ENCODE measurements around the gene CA7. TPM values are rescaled to one million over a fixed set of nuclear protein-coding genes. Genes with fewer than 3 reads are reported as not detected.

The CA7 gene
- polyA plus RNA-seq (2013, experiment 1 of 2; ENCODE audit: insufficient read length), result not detected
- polyA plus RNA-seq (2013, experiment 2 of 2; ENCODE audit: insufficient read length), result not detected

DNA sequence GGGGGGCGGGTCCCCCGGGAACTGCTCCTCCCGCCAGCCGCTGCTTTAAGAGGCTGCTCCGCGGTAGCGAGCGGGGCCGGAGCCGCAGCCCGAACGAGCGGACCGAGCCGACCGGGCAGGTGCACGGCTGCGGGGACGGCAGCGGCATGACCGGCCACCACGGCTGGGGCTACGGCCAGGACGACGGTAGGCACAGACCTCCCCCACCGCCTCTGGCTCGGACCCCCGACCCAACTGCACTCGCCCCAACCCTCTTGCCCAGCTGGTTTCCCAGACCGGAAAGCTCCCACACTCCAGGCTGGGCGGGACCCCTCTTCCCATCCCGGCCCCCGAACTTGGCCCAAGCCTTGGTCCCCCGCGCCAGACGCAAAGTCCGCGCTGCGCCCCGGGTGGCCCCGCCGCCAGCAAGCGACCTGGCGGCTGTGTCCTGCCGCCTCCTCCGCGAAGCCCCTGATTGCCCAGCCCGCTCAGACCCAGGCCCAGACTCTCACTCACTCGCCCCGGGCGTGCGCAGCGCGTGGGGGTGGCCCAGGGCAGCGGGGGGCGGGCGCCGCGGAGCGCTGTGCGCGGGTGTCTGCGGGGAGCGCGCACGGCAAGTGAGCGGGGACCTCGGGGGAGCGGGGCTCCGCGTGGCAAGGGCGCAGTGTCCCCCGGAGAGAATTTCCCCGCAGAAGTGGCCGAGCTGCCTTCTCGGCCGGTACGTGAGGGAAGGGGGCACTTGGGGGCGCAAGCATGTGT, at the start of gene CA7:
TSS of gene CA7 (plus strand) at position 73 of the 738 bp plus-strand sequence. CDS start at position 147, 74 bp downstream.
- DNase-seq, result no peak

- DNase-seq, result peak; percentile 42
Observed at GRCh38 chr16:66798161-66798560, 46.1 kb upstream of the CA7 start.

DNA sequence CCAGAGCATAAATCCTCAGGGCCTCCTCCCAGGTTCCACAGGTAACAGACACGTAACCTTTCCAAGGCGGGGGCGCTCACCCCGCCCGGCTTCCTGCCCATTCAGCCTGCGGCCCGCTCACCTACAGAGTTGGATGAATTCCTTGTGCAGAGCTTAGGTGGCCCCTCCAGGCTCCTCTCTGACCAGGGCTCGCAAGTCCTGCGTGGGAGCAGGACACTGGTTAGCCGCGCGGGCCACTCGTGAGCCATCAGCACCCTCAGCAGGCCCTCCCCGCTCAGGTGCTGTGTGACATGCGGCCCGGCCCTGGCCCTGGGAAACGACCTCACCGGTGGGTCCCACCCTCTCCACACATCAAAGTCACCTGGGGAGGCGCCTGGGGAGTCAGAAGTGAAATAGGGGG, 43.4 kb upstream of the CA7 start:
- no peak for DNase-seq

DNA sequence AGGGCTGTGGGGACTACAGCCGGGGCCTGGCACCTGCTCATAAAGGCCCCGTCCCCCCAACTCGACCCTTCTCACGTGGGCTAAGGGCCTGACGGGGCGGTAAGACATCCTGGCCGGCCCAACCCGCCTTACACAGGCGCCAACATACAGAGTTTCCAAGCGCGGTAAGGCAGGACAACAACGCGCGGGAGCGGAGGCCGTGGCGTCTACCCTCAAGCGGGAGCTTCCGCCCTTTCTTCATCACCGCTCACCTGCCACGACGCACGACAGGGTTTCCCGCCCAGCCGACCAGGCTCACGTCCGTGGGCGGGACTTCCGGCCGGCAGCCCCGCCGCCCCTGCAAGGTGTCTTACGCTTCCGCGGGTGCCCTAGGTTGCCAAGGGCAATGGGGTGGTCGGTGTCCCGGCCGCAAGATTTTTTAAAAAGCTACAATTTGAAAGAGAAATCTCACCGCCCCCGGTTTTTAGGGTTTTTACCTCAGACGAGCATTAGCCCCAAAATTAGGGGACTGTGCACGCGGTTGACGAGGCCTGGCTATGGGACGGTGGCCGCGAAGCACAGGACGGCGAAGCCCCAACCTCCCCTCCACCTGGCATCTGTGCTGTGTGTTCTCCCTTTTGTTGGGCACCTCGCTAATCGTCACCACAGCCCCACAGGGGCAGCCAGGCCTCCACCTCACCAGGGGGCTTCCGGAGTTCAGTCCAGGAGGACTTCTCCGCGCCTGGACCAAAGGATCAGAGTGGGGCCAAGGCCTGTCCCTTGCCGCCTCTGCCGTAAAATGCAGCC, 42.7 kb upstream of the CA7 start, which contains the start of gene TERB1:
TSS of gene TERB1 (minus strand) at position 265 of the 786 bp plus-strand sequence. CDS start 4,786 bp downstream, outside the sequence.
- DNase-seq, result no peak

- no peak for DNase-seq
Observed at GRCh38 chr16:66802159-66802558, 42.1 kb upstream of the CA7 start.

DNA sequence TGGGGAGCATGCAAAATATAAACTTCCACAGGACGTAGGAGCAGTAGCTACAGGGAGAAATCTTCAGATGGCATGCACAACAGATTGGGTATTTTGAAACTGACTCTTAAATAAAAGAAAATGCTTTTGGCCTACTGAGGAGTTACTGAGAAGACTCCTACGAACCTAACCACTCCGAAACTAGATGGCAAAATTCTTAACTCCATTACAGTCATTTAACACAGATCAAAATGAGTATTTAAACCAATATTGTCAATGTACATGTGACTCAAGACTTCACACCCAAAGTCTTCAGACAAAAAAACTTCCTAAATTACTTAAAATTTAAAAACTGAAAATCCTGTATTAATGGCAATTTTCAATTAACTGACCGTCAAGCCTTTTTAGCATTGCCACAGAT, 34.4 kb upstream of the CA7 start:
- DNase-seq, result no peak

- DNase-seq, result no peak
Observed at GRCh38 chr16:66810391-66810790, 33.8 kb upstream of the CA7 start.

DNA sequence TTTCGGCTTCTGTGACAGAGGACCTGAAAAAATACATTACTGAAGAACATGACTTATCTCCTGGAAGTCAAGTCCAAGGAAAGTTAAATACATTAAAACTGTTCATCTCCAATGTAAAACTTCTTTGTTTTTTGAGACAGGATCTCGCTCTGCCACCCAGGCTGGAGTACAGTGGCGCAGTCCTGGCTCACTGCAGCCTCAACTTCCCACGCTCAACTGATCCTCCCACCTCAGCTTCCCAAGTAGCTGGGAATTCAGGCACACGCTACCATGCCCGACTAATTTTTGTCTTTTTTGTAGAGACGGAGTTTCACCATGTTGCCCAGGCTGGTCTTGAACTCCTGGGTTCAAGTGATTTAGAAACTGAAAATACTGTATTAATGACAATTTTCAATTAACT, 33.2 kb upstream of the CA7 start:
- DNase-seq, result no peak

DNA sequence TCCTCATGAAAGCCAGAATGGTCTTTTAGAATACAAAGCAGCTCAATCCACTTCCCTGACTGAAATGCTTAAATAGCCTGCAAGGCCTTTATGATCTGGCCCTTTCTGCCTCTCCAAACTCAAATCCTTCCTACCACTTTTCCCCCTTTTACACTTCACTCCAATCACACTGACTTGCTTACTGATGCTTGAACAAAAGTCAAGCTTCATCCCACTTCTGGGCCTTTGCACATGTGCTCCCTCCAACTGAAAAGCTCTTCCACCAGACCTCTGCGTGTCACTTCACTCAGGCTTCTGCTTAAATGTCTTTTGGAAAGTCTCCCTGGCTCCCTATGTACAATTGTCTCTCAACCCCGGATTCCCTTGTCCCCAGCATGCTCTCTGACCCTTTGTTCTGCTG, 29.5 kb upstream of the CA7 start:
- DNase-seq, result no peak

- no peak for DNase-seq
Observed at GRCh38 chr16:66824006-66824405, 20.2 kb upstream of the CA7 start.

- DNase-seq, result peak; percentile 84
Observed at GRCh38 chr16:66830422-66831404, 13.5 kb upstream of the CA7 start, which contains the start of gene NAE1. TSS of gene NAE1 (minus strand) at chr16:66830976. CDS start at chr16:66830899, 77 bp downstream.

DNA sequence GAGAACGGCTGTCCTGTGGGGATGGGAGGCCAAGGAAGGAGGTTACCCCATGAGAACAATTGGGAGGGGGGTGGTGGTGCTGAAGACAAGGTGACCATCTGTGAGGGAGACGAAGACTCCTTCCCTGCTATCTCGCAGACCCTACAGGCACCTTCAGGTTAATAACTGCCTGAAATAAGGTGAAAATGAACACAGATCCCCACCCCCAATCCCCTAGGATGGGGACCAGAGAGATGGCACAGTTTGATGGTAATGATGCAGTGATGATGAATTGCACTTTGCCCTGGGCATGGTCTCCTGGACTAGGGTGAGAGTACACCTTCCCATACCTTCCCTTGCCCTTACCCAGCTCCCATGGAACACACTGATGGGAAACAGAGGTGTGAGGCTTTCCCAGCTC, 12.0 kb upstream of the CA7 start:
- no peak for DNase-seq

DNA sequence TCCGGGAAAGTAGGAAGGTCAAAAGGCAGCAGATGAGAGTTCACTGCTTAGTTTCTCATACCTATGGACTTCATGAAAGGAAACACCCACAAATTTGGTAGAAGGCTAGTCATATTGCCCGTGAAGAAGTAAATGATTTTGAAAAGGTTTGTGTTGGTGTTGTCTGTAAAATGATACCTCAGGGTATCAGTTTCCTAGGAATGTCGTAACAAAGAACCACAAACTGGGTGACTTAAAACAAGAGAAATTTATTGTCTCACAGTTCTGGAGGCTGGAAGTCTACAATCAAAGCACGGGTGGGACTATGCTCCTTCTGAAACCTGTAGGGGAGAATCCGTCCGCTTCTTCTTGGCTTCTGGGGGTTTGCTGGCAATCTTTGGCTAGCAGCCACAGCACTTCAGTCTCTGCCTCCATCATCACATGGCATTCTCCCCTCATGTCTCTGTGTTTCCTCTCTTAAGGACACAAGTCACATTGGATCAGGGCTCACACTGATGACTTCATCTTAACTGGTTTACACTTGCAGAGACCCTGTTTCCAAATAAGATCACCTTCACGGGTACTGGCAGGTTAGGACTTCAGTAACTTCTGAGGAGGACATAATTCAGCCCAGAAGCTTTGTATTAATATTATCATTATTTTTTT, 11.4 kb upstream of the CA7 start:
- DNase-seq, result no peak

DNA sequence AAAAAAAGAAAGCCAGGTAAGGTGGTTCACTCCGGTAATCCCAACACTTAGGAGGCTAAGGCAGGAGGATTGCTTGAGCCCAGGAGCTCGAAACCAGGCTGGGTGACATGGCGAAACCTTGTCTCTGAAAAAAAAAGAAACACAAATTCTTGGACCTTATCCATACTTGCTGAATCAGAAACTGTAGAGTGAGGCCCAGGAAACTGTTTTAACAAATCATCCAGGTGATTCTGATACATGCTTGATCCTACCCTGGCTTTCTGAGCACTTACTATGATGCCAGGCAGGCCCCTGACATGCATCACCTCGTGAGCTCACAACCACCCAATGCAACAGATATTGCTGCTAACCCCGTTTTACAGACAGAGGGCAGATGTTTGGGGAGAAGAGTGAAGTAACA, 9.5 kb upstream of the CA7 start:
- no peak for DNase-seq

DNA sequence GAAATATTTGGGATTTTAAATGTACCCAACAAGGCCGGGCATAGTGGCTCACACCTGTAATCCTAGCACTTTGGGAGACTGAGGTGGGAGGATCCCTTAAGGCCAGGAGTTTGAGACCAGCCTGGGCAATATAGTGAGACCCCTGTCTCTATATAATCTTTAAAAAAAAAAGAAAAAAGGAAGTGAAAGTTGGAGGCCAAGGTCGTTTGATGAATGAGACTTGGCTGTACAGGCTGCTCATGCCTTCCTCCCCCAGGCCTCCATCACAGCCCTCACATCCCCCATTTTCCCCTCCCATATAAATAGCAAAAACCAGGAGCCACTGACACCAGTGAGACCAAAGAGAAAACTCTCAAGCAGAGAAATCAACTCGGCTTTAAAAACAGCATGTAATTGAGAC, 3.3 kb upstream of the CA7 start:
- DNase-seq, result no peak

GRCh38 chr16:66841366-66841765, 2.8 kb upstream of the CA7 start:
- DNase-seq, result no peak

GRCh38 chr16:66842765-66843164, 1.4 kb upstream of the CA7 start:
- no peak for DNase-seq

DNA sequence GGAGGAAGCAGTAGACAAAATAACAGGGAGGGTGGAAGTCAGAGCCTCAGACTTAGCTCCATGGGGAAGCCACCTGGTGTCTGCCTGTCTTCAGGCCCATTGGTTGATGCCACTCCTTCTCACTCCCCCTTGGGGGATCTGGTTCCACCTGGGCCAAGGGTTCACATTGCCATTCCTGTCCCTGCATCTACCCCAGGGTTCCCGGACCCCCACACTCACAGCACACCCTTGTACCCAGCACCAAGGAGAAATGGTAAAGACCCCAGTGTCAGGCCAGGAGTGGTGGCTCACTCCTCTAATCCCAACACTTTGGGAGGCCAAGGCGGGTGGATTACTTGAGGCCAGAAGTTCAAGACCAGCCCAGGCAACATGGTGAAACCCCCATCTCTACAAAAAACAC, 1.0 kb upstream of the CA7 start:
- DNase-seq, result no peak

- no peak for DNase-seq
Observed at GRCh38 chr16:66844009-66844341, 239 bp upstream of the CA7 start.

DNA sequence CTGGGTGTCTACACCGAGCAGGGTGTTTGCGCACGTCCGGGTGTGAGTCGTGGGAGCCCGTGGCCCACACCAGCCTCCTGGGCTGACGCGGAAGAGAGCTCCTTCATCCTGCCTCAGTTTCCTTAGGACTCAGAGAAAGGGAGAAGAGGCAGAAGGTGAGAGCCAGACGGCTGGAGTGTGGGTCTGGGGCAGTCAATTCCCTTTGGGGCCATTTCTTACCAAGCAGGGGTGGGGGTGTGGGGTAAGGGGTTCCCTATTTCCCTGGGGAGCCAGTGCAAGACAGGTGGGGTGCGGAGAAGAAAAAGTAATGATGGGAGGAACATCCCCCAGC, 831 bp downstream of the CA7 start:
- DNase-seq, result no peak

GRCh38 chr16:66845791-66846221, 1.6 kb downstream of the CA7 start:
- no peak for DNase-seq

DNA sequence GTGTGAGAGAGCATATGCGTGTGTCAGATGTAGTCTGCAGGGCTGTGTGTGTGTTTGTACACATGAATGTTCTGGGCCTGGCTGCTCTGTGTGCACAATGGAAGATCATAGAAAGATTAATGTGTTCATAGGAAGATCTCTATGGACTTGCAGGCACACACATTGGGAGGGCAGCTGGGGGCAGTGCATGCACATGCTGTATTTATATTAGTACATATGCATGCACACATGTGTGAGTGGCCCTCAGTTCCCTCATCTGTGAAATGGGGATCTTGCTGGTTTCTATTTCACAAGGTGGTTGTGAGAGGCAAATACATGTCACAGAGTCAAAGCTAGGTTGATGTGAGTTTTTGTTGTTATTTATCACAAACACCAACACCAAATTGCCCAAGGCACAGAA, 2.1 kb downstream of the CA7 start:
- no peak for DNase-seq

Measured in fibroblast of skin of abdomen (primary cell).